Body of pancreas (tissue), 4 donors: ENCODE data around the gene PPP1R1B. TPM values are rescaled to one million over a fixed set of nuclear protein-coding genes. Genes with fewer than 3 reads are reported as not detected.
"Not testable (repeated sequence)": the region's sequence is repeated elsewhere in the genome, so short reads cannot be mapped to it uniquely, and the experiment has no call there.

ENCODE experiments used
- ATAC-seq: fragments of 150-250 bp; one replicate; pipeline ENCODE4 v1.9.1; 2016
- DNase-seq, 4 donors: peaks; one replicate each; pipeline ENCODE4 v3.0.0-alpha.2; 2019
- H3K27ac ChIP-seq, 4 donors: fragments of 200-600 bp; sonication (generic); 1 replicate in 3 of 4; 2 replicates in 1 of 4; pipeline versions ENCODE4 v1.5.1 to v1.6.1; 2016 to 2019; ENCODE audit warnings: mild to moderate bottlenecking in 1 of 4, mixed read lengths in 1 of 4, moderate library complexity in 1 of 4
- H3K27me3 ChIP-seq, 2 donors: fragments of 200-600 bp; sonication (generic); one replicate each; pipeline ENCODE4 v1.6.0; 2016; ENCODE audit warnings: mild to moderate bottlenecking in 1 of 2
- H3K36me3 ChIP-seq, 2 donors: fragments of 200-600 bp; sonication (generic); replicated peaks in 1 of 2; 2 replicates each; pipeline ENCODE4 v1.5.1; 2016; ENCODE audit warnings: low read depth in 2 of 2; ENCODE audit not compliant: insufficient read depth in 1 of 2
- H3K4me1 ChIP-seq: fragments of 200-600 bp; sonication (generic); one replicate; pipeline ENCODE4 v1.6.0; 2016
- H3K4me3 ChIP-seq, 2 donors: fragments of 200-600 bp; sonication (generic); 1 replicate in 1 of 2; 2 replicates in 1 of 2; pipeline ENCODE4 v1.5.1; 2016 to 2019
- H3K9me3 ChIP-seq, 3 donors: fragments of 200-600 bp; sonication (generic); 1 replicate in 2 of 3; 2 replicates in 1 of 3; pipeline ENCODE4 v1.5.1; 2016
- POLR2A ChIP-seq, 3 donors: fragments of 450-650 bp; IDR thresholded peaks; one replicate each; pipeline ENCODE4 v1.6.1; 2016; ENCODE audit warnings: antibody characterized with exemption in 3 of 3, mild to moderate bottlenecking in 2 of 3
- WGBS, 2 donors: methylation state at CpG; one replicate each; pipeline ENCODE4 v1.1.5; 2017; 5-methylcytosine and 5-hydroxymethylcytosine counted together
- intact Hi-C: fragments of 100-400 bp; cut with DNase I; formaldehyde crosslinking; loops from one replicate; pipeline ENCODE4 v1.15.1; 2023
- total RNA-seq, 2 donors: library from RNA; depleted of rRNA; stranded (reverse); fragments of >200 nt; gene quantifications; one replicate each; pipeline ENCODE4 v1.1.0, GENCODE V29; 2016
- TF ChIP-seq, protein P1 (sequence below), 7 experiments: fragments of 450-650 bp in 4 of 7; fragments of 200-600 bp in 3 of 7; sonication (generic) in 3 of 7; IDR thresholded peaks; one replicate each; pipeline ENCODE4 v1.5.1; 2016 to 2019; ENCODE audit warnings: antibody characterized with exemption in 7 of 7

PPP1R1B gene
- total RNA-seq, 2 donors from 2014 or later = 38.4 to 75.8 TPM

DNA sequence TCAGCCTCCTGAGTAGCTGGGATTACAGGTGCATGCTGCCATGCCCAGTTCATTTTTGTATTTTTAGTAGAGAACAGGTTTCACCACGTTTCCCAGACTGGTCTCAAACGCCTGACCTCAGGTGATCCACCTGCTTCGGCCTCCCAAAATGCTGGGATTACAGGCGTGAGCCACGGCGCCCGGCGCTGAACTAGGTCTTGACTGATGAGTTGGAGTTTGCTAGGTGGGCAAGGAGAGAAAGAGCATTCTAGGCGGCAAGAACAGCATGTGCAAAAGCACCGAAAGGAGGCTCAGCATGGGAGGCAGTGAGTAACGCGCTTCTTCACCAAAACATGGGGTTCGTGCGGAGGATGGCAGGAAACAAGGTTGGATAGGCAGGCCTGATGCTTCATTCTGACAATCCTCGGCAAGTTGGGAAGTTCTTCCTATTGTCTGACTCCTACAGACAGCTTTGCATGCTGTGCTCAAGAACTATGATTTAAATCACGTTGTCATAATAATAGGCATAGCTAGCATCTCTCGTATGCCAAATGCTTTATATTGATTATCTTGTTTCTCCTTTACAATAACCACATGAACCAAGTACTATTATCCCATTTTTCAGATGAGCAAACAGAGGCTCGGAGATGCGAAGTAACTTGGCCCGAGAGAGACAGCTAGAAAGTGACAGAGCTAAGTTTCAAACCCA, 45.5 kb upstream of the PPP1R1B start:
- ATAC-seq (no peak), DNase-seq (no peak)
- TF ChIP-seq, protein P1, sequence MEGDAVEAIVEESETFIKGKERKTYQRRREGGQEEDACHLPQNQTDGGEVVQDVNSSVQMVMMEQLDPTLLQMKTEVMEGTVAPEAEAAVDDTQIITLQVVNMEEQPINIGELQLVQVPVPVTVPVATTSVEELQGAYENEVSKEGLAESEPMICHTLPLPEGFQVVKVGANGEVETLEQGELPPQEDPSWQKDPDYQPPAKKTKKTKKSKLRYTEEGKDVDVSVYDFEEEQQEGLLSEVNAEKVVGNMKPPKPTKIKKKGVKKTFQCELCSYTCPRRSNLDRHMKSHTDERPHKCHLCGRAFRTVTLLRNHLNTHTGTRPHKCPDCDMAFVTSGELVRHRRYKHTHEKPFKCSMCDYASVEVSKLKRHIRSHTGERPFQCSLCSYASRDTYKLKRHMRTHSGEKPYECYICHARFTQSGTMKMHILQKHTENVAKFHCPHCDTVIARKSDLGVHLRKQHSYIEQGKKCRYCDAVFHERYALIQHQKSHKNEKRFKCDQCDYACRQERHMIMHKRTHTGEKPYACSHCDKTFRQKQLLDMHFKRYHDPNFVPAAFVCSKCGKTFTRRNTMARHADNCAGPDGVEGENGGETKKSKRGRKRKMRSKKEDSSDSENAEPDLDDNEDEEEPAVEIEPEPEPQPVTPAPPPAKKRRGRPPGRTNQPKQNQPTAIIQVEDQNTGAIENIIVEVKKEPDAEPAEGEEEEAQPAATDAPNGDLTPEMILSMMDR (IDR thresholded peaks at IDR 0.05) = no peak
- no peak for TF ChIP-seq POLR2A (IDR thresholded peaks at IDR 0.05)
- Histone ChIP-seq H3K9me3 (no peaks in the 10 kb centered on the region), H3K4me1 (peaks cover 15% of the 10 kb centered on the region), H3K27ac (no peak overlapping the region), H3K27me3 (no peaks in the 10 kb centered on the region), H3K4me3 (no peak overlapping the region), H3K36me3 (no peaks in the 10 kb centered on the region)
- WGBS, 2 donors = 83 to 86% methylated on average over 20 of the region's 20 CpGs
- intact Hi-C loops = no loop called here

DNA sequence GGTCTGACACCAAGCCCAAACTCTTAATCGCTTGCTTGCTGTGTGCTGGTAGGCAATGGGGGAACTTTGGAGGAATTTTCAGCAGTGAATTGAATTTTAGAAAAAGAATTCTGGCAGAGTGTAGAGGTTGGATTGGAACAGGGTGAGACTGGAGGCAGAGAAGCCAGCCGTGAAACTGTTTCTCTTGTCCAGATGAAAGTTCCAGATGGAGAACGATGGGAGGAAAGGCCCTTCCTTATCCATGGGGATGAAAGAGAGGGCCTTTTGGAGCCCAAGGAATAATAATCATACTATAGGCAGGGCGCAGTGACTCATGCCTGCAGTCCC, 45.0 kb upstream of the PPP1R1B start:
- no peak for DNase-seq
- TF ChIP-seq, protein P1 (IDR thresholded peaks at IDR 0.05) = no peak
- TF ChIP-seq POLR2A (IDR thresholded peaks at IDR 0.05) = no peak
- H3K4me1 ChIP-seq = peaks cover 15% of the 10 kb centered on the region
- 86 to 88% methylated on average over 4 of the region's 4 CpGs for WGBS, 2 donors
- no peaks in the 10 kb centered on the region for H3K9me3 ChIP-seq
- ATAC-seq = no peak
- no peaks in the 10 kb centered on the region for H3K27me3 ChIP-seq
- H3K36me3 ChIP-seq = no peaks in the 10 kb centered on the region
- intact Hi-C loops = no loop called here
- no peak overlapping the region for H3K4me3 ChIP-seq
- no peak overlapping the region for H3K27ac ChIP-seq

DNA sequence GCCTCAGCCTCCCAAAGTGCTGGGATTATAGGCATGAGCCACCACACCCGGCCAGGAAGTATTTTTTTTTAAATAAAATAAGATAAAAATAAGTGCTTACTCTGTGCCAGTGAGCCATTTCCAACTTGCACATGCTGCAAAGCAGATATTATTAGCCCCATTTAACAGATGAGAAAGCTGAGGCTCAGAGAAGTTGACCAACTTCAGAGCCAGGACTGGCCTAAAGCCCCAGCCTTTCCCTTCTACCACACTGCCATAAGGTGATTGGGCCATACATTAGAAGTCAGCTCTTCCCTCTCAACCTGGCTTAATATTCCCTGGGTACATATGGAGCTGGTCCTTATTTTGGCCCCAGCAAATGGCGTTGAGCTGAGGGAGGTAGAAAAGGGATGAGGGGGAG, 44.1 kb upstream of the PPP1R1B start:
- Histone ChIP-seq H3K27me3 (no peaks in the 10 kb centered on the region), H3K4me3 (no peak overlapping the region), H3K4me1 (peaks cover 15% of the 10 kb centered on the region), H3K27ac (no peak overlapping the region), H3K9me3 (no peaks in the 10 kb centered on the region), H3K36me3 (no peaks in the 10 kb centered on the region)
- no peak for DNase-seq
- intact Hi-C loops = no loop called here
- WGBS, 2 donors = 36 to 46% methylated on average over 2 of the region's 2 CpGs
- no peak for TF ChIP-seq POLR2A (IDR thresholded peaks at IDR 0.05)
- TF ChIP-seq, protein P1 (IDR thresholded peaks at IDR 0.05) = no peak
- no peak for ATAC-seq

DNA sequence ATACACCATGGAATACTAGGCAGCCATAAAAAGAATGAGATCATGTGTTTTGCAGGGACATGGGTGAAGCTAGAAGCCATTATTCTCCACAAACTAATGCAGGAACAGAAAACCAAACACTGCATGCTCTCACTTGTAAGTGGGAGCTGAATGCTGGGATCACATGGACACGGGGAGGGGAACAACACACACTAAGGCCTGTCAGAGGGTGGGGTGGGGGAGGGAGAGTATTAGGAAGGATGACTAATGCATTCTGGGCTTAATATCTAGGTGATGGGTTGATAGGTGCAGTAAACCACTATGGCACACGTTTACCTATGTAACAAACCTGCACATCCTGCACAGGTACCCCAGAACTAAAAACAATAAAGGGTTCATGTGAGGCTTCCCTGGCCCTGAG, 36.6 kb upstream of the PPP1R1B start:
- H3K27ac ChIP-seq, H3K9me3 ChIP-seq, H3K27me3 ChIP-seq, ATAC-seq, H3K4me3 ChIP-seq, H3K4me1 ChIP-seq, intact Hi-C loops, H3K36me3 ChIP-seq, DNase-seq: not testable (repeated sequence)
- WGBS, 2 donors = 45 to 72% methylated on average over 2 of the region's 2 CpGs

DNA sequence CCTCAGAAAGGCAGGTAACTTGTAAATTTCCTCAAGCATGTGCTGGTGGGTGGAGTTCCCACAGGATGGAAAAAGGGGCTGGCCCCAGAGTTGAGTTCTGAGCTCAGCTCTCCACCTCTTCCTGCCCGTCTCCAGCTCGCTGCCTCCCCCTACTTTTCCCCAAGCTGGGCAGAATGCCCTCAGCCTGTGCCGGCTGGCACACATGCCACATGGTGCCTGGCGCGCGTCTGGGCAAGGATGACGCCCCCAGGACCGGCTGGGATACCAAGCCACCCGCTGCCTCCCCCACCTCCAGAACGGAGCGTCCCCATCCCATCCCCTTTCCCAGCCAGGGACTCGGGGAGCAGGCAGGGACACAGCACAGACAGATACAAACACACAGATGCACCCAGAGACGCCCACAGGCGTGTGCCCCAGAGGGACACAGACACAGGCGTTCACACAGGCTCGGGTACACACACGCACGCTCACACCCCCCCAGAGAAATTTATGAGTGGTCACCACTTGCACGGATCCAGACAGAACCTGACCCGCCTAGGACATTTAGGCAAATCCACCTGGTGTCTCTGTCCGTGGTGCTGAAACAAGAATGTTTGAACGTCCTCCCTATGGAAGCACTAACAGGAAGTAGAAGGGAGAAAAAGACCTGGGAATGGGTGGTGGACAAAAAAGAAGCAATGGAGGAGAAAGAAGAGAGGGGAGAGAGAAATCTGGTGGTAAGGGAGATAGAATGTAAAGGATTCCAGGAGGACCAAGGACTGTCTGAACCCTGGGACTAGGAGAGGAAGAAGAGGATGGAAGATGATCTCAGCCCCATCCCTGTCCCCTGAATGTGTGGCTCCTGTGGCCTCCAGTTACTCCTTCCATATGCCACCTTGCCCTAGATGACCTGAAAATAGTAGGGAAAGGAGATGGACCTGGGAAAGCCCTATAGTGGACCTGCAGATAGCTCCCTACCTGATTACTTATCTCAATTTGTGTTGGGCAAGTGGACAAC, 34.5 kb upstream of the PPP1R1B start:
- intact Hi-C loops = no loop called here
- DNase-seq = peak; percentile 59 to 72 (median 66)
- TF ChIP-seq, protein P1 (IDR thresholded peaks at IDR 0.05) = no peak
- no peak for TF ChIP-seq POLR2A (IDR thresholded peaks at IDR 0.05)
- 3 to 8% methylated on average over 20 to 22 of the region's 22 CpGs for WGBS, 2 donors
- peaks cover 0 to 20% of the 10 kb centered on the region in 2 donors for H3K27me3 ChIP-seq
- H3K9me3 ChIP-seq = no peaks in the 10 kb centered on the region
- H3K27ac ChIP-seq = no peak overlapping the region
- ATAC-seq = peak; percentile 74
- no peaks in the 10 kb centered on the region for H3K4me1 ChIP-seq
- no peak overlapping the region for H3K4me3 ChIP-seq
- H3K36me3 ChIP-seq = no peaks in the 10 kb centered on the region
